Panc1 (cell line): ENCODE results near the gene CD300A. TPM values are rescaled to one million over a fixed set of nuclear protein-coding genes. Genes with fewer than 3 reads are reported as not detected.

Experiments
- ATAC-seq: fragments of 200-7000 bp; cut with Tn5 transposase; 2 replicates; pipeline ENCODE4 v1.9.1; 2020; ENCODE audit warnings: mild to moderate bottlenecking, moderate library complexity
- BruUV-seq: library from RNA; stranded (reverse); fragments of 400-500 nt; replicated peaks from 2 replicates; lab custom pipeline; 2021; lab: Mats Ljungman, UMichigan
- CTCF ChIA-PET: fragments of 300-600 bp; sonication (Branson Sonifier 250); formaldehyde crosslinking; loops from one replicate; lab custom pipeline; 2022; ENCODE audit warnings: antibody characterized with exemption; lab: Charles Lee
- POLR2A ChIA-PET: fragments of 300-600 bp; sonication (Branson Sonifier 250); formaldehyde crosslinking; loops from one replicate; lab custom pipeline; 2022; ENCODE audit warnings: antibody characterized with exemption; lab: Charles Lee
- DNase-seq: peaks from one replicate; pipeline ENCODE4 v3.0.0-alpha.2; 2010; ENCODE audit warnings: low read depth, low spot score
- H3K27ac ChIP-seq: 2 replicates; pipeline ENCODE4 v1.5.1; 2011; ENCODE audit warnings: mild to moderate bottlenecking, low read length, inconsistent platforms
- H3K27me3 ChIP-seq: fragments of 200-500 bp; sonication (Bioruptor generic); 2 replicates; pipeline ENCODE4 v1.6.0; 2014; ENCODE audit warnings: low read length, inconsistent platforms; ENCODE audit not compliant: control insufficient read depth, insufficient read depth
- H3K36me3 ChIP-seq: fragments of 200-500 bp; sonication (Bioruptor generic); 2 replicates; pipeline ENCODE4 v1.5.1; 2014; ENCODE audit warnings: inconsistent platforms, mild to moderate bottlenecking, low read length, moderate library complexity; ENCODE audit not compliant: control insufficient read depth, insufficient read depth
- H3K4me1 ChIP-seq: 2 replicates; pipeline ENCODE4 v1.5.1; 2011; ENCODE audit warnings: inconsistent platforms, mild to moderate bottlenecking, low read length, moderate library complexity; ENCODE audit not compliant: control insufficient read depth, insufficient read depth
- H3K4me3 ChIP-seq, 2 experiments: 2 replicates each; pipeline ENCODE4 v1.5.1; 2011 to 2012; ENCODE audit warnings: low read depth in 2 of 2, low read length in 2 of 2, mild to moderate bottlenecking in 2 of 2, inconsistent platforms in 1 of 2, moderate library complexity in 1 of 2
- H3K9me3 ChIP-seq: fragments of 200-500 bp; sonication (Bioruptor generic); 2 replicates; pipeline ENCODE4 v1.5.1; 2014; ENCODE audit warnings: low read depth, mild to moderate bottlenecking, inconsistent platforms, low read length, moderate library complexity; ENCODE audit not compliant: control insufficient read depth, insufficient read depth
- CTCF ChIP-seq: fragments of 450-650 bp; IDR thresholded peaks from 2 replicates; pipeline ENCODE4 v1.5.1; 2017; ENCODE audit warnings: mild to moderate bottlenecking
- POLR2AphosphoS5 ChIP-seq: IDR thresholded peaks from 2 replicates; pipeline ENCODE4 v1.6.1; 2012; ENCODE audit warnings: mild to moderate bottlenecking, low read depth, low read length, moderate library complexity
- REST ChIP-seq, 2 experiments: IDR thresholded peaks; 2 replicates each; pipeline ENCODE4 v1.6.1; 2011 to 2012; ENCODE audit warnings: low read depth in 2 of 2, control low read depth in 1 of 2, low read length in 1 of 2, mild to moderate bottlenecking in 1 of 2, moderate library complexity in 1 of 2; ENCODE audit not compliant: insufficient read depth in 1 of 2
- SIN3A ChIP-seq: IDR thresholded peaks from 2 replicates; pipeline ENCODE4 v1.6.1; 2012; ENCODE audit warnings: low read depth, mild to moderate bottlenecking, low read length, moderate library complexity, borderline replicate concordance; ENCODE audit not compliant: insufficient read depth
- TCF7L2 ChIP-seq: IDR thresholded peaks from 2 replicates; pipeline ENCODE4 v1.6.1; 2011; ENCODE audit warnings: mild to moderate bottlenecking, low read depth, low read length, inconsistent platforms
- in situ Hi-C: cut with HindIII; loops from 2 replicates; pipeline ENCODE4 v1.10.0; 2016; ENCODE audit warnings: low sequenced_read_pairs, low pct_unique_long_range_greater_than_20kb
- intact Hi-C: fragments of 100-400 bp; cut with micrococcal nuclease; formaldehyde crosslinking; loops from one replicate; pipeline ENCODE4 v1.10.0; 2022; ENCODE audit not compliant: unreplicated experiment
- total RNA-seq: library from RNA; stranded (reverse); gene quantifications from one replicate; pipeline ENCODE4 v1.2.1, GENCODE V29; 2021; ENCODE audit not compliant: unreplicated experiment

Gene CD300A
- total RNA-seq, 1 experiment from 2014 or later, result 0.21 TPM

GRCh38 chr17:74520790-74521480, 54.5 kb downstream of the CD300A start:
- in situ Hi-C loops (no loop called here), intact Hi-C loops (no loop called here)
- Histone ChIP-seq H3K4me1 (no peaks in the 10 kb centered on the region), H3K36me3 (no peaks in the 10 kb centered on the region), H3K27me3 (peaks cover 4% of the 10 kb centered on the region), H3K27ac (no peak overlapping the region), H3K9me3 (no peaks in the 10 kb centered on the region), H3K4me3 (no peak overlapping the region)
- DNase-seq (no peak), ATAC-seq (no peak)
- ChIA-PET POLR2A (interaction anchor here (0.5 kb wide), 1 partner anchor 110 kb away, joined by 7 read pairs; no protein-coding TSS in a partner anchor), CTCF (no interaction called here)
- TF ChIP-seq REST (IDR thresholded peaks at IDR 0.05; ENCODE audit: insufficient read depth in 1 of 2, low read depth in 2 of 2, low read length in 1 of 2) (no peak), CTCF (no peak), POLR2AphosphoS5 (no peak), TCF7L2 (no peak), SIN3A (no peak)
- no TSS peak for BruUV-seq

GRCh38 chr17:74521701-74522201, 55.3 kb downstream of the CD300A start:
- Histone ChIP-seq H3K27me3 (peaks cover 4% of the 10 kb centered on the region), H3K9me3 (no peaks in the 10 kb centered on the region), H3K4me1 (no peaks in the 10 kb centered on the region), H3K4me3 (no peak overlapping the region), H3K27ac (no peak overlapping the region), H3K36me3 (no peaks in the 10 kb centered on the region)
- intact Hi-C loops (no loop called here), in situ Hi-C loops (no loop called here)
- no peak for TF ChIP-seq CTCF
- TF ChIP-seq POLR2AphosphoS5, result no peak
- no peak for TF ChIP-seq SIN3A
- no peak for TF ChIP-seq REST (IDR thresholded peaks at IDR 0.05; ENCODE audit: insufficient read depth in 1 of 2, low read depth in 2 of 2, low read length in 1 of 2)
- TF ChIP-seq TCF7L2, result no peak
- ChIA-PET POLR2A (interaction anchor here (0.6 kb wide), 1 partner anchor 343 kb away, joined by 3 read pairs; no protein-coding TSS in a partner anchor), CTCF (no interaction called here)
- ATAC-seq (no peak), DNase-seq (no peak)
- no TSS peak for BruUV-seq
